Measurements from ENCODE around the gene FUT7. TPM values are rescaled to one million over a fixed set of nuclear protein-coding genes. Genes with fewer than 3 reads are reported as not detected.

FUT7 gene
- total RNA-seq, 1 experiment from 2014 or later: 0.12 TPM

DNA sequence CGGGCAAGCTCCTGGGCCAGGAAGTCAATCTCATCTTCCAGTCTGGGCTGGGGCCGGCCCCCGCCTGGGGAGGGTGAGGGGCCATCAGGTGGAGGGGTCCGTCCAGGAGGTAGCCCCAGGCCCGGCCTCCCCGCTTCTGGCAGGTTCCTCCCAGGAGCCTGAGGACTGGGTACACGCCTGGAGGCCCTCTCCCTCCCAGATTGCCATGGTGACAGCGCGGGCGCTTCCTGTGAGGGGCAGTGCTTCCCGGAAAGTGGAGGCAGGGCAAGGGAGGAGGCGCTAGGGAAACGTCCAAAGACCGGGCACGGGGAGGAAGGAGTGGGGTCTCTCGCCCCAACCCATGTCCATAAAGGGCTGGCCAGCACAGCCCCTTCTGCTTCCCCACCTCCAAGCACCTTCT lies 9.2 kb upstream of the FUT7 start:
- intact Hi-C loops (cut with micrococcal nuclease): loop anchor here (10.0 kb wide), 1 partner anchor 184 kb away; the partner anchor contains the start of genes CYSRT1, RNF208 and RNF224
- H3K27me3 Mint-ChIP-seq (ENCODE audit: insufficient read depth, unreplicated experiment): no peaks in the 10 kb centered on the region
- peaks cover 17% of the 10 kb centered on the region for H3K36me3 Mint-ChIP-seq (ENCODE audit: insufficient read depth, unreplicated experiment)
- H3K4me3 Mint-ChIP-seq (ENCODE audit: unreplicated experiment): no peak overlapping the region
- CTCF ChIA-PET: no interaction called here
- H3K4me1 Mint-ChIP-seq (ENCODE audit: insufficient read depth, unreplicated experiment): no peaks in the 10 kb centered on the region
- TF ChIP-seq, protein P1, sequence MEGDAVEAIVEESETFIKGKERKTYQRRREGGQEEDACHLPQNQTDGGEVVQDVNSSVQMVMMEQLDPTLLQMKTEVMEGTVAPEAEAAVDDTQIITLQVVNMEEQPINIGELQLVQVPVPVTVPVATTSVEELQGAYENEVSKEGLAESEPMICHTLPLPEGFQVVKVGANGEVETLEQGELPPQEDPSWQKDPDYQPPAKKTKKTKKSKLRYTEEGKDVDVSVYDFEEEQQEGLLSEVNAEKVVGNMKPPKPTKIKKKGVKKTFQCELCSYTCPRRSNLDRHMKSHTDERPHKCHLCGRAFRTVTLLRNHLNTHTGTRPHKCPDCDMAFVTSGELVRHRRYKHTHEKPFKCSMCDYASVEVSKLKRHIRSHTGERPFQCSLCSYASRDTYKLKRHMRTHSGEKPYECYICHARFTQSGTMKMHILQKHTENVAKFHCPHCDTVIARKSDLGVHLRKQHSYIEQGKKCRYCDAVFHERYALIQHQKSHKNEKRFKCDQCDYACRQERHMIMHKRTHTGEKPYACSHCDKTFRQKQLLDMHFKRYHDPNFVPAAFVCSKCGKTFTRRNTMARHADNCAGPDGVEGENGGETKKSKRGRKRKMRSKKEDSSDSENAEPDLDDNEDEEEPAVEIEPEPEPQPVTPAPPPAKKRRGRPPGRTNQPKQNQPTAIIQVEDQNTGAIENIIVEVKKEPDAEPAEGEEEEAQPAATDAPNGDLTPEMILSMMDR (IDR thresholded peaks at IDR 0.05; ENCODE audit: unreplicated experiment): no peak
- POLR2A ChIA-PET: no interaction called here
- no peaks in the 10 kb centered on the region for H3K9me3 Mint-ChIP-seq (ENCODE audit: unreplicated experiment)
- no peak for DNase-seq (ENCODE audit: unreplicated experiment)
- H3K27ac Mint-ChIP-seq (ENCODE audit: low read depth, unreplicated experiment): no peak overlapping the region
- BruUV-seq (replicated peaks): no TSS peak

DNA sequence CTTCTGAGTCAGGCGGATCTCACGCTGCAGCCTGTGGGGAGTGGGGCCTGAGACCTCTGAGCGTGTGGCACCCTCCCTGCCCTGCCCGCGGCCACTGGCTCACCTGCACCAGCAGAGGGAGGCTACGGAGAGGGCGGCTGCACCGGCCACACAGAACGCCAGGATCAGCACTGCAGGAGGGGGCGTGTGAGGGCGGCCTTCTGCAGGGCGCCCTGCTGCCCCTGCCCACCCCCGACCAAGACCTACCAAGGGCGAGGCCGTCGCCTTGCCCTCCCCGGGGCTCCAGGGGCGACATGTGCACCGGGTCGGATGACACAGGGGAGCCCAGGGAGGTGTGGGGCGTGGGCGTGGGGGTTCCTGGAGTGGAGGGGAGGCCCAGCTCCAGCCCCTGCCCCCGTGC lies 8.7 kb upstream of the FUT7 start:
- Mint-ChIP-seq H3K4me1 (ENCODE audit: insufficient read depth, unreplicated experiment) (no peaks in the 10 kb centered on the region), H3K9me3 (ENCODE audit: unreplicated experiment) (no peaks in the 10 kb centered on the region), H3K27me3 (ENCODE audit: insufficient read depth, unreplicated experiment) (no peaks in the 10 kb centered on the region), H3K36me3 (ENCODE audit: insufficient read depth, unreplicated experiment) (peaks cover 17% of the 10 kb centered on the region), H3K4me3 (ENCODE audit: unreplicated experiment) (no peak overlapping the region), H3K27ac (ENCODE audit: low read depth, unreplicated experiment) (no peak overlapping the region)
- no TSS peak for BruUV-seq (replicated peaks)
- DNase-seq (ENCODE audit: unreplicated experiment): no peak
- CTCF ChIA-PET: no interaction called here
- TF ChIP-seq, protein P1 (IDR thresholded peaks at IDR 0.05; ENCODE audit: unreplicated experiment): no peak
- intact Hi-C loops (cut with micrococcal nuclease): loop anchor here (10.0 kb wide), 1 partner anchor 184 kb away; the partner anchor contains the start of genes CYSRT1, RNF208 and RNF224
- POLR2A ChIA-PET: no interaction called here

DNA sequence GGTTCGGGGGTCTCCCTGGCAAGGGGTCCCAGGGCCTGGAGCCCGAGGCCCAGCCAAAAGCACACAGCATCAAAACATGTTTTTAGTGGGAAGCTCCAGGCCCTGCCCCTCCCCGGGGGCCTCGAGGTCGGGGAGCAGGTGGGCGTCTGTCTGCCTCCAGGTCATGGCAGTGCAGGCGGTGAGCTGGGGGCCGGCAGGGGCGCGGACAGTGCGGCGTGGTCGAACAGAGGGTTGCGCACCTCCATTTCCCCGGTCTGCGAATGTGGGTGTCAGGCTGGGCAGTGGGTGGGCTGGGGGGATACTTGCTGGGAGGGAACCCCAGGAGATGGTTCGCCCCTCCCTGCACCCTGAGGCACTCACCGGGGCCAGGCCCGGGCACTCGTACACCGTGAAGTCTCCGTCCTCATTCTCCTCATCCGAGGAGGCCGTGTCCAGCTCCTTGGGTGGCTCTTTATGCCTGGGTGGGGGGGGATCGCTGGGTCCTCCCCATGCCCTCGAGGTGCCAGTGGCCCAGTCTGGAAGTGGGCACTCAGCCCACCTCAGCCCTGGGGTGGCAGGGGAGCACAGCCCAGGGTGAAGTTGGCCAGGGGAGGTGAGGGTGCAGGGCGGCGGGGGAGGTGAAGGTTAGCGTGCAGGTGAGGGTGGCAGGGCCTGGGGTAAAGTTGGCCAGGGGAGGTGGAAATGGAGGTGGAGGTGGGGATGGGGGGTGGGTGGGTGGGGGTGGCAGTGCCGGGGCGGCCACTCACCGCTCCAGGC lies 7.9 kb upstream of the FUT7 start:
- intact Hi-C loops (cut with micrococcal nuclease): loop anchor here (10.0 kb wide), 1 partner anchor 185 kb away; the partner anchor contains the start of genes CYSRT1, RNF208 and RNF224
- BruUV-seq (replicated peaks): TSS peak; percentile 60

DNA sequence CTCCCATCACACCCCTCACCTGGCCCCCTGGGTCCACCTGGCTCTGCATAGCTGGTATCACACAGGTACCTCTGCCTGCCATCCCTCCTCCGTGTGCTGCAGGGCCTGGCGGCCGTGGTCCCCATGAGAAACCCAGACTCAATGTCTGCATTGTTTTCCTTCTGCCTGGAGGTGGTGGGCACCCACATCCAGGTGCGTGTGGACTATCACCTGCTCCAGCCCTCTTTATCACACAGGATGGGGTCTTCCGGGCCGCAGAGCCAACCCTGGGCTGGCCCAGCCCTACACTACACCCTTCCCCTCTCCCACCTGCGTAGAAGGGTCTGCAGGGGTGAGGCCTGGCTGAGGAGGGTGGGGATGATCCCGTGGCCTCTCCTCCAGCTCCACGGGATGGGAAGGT lies 7.0 kb upstream of the FUT7 start:
- H3K9me3 Mint-ChIP-seq (ENCODE audit: unreplicated experiment): no peaks in the 10 kb centered on the region
- H3K36me3 Mint-ChIP-seq (ENCODE audit: insufficient read depth, unreplicated experiment): peaks cover 17% of the 10 kb centered on the region
- TF ChIP-seq, protein P1 (IDR thresholded peaks at IDR 0.05; ENCODE audit: unreplicated experiment): no peak
- no peaks in the 10 kb centered on the region for H3K4me1 Mint-ChIP-seq (ENCODE audit: insufficient read depth, unreplicated experiment)
- intact Hi-C loops (cut with micrococcal nuclease): no loop called here
- no TSS peak for BruUV-seq (replicated peaks)
- H3K27me3 Mint-ChIP-seq (ENCODE audit: insufficient read depth, unreplicated experiment): no peaks in the 10 kb centered on the region
- CTCF ChIA-PET: interaction anchor here (0.7 to 3.1 kb wide), 2 partner anchors 10 to 24 kb away, joined by 4 to 16 read pairs; no protein-coding TSS in a partner anchor
- DNase-seq (ENCODE audit: unreplicated experiment): no peak
- POLR2A ChIA-PET: interaction anchor here (1.1 kb wide), 1 partner anchor 21 kb away, joined by 3 read pairs; no protein-coding TSS in a partner anchor
- no peak overlapping the region for H3K4me3 Mint-ChIP-seq (ENCODE audit: unreplicated experiment)
- no peak overlapping the region for H3K27ac Mint-ChIP-seq (ENCODE audit: low read depth, unreplicated experiment)

More for the DNA sequence above, 7.9 kb upstream of the FUT7 start:
- Mint-ChIP-seq H3K9me3 (ENCODE audit: unreplicated experiment) (no peaks in the 10 kb centered on the region), H3K4me1 (ENCODE audit: insufficient read depth, unreplicated experiment) (no peaks in the 10 kb centered on the region), H3K27ac (ENCODE audit: low read depth, unreplicated experiment) (no peak overlapping the region), H3K36me3 (ENCODE audit: insufficient read depth, unreplicated experiment) (peaks cover 17% of the 10 kb centered on the region), H3K27me3 (ENCODE audit: insufficient read depth, unreplicated experiment) (no peaks in the 10 kb centered on the region), H3K4me3 (ENCODE audit: unreplicated experiment) (no peak overlapping the region)
- ChIA-PET POLR2A (interaction anchor here (1.1 kb wide), 1 partner anchor 21 kb away, joined by 3 read pairs; no protein-coding TSS in a partner anchor), CTCF (interaction anchor here (3.1 kb wide), 1 partner anchor 11 kb away, joined by 16 read pairs; no protein-coding TSS in a partner anchor)
- TF ChIP-seq, protein P1 (IDR thresholded peaks at IDR 0.05; ENCODE audit: unreplicated experiment): no peak
- DNase-seq (ENCODE audit: unreplicated experiment): no peak
